ENCODE results near the gene SGMS1. TPM values are rescaled to one million over a fixed set of nuclear protein-coding genes. Genes with fewer than 3 reads are reported as not detected.

The SGMS1 gene
- polyA plus RNA-seq, 1 donor (not counting 4 experiments of a cell fraction or from before 2014, with no cell fraction given) = 18.3 TPM

- no peaks in the 10 kb centered on the region for H3K9me3 ChIP-seq (ENCODE audit: control insufficient read depth, low read depth, low read length)
- H3K36me3 ChIP-seq (ENCODE audit: control insufficient read depth in 2 of 2, extremely low read depth in 1 of 2, insufficient read depth in 2 of 2, low read length in 2 of 2) = no peaks in the 10 kb centered on the region
- peaks cover 3% of the 10 kb centered on the region for H4K20me1 ChIP-seq (ENCODE audit: control insufficient read depth, extremely low read depth, insufficient read depth, low read length)
- DNase-seq (ENCODE audit: low read depth, low spot score) (no peak), FAIRE-seq (peak; percentile 51)
- TF ChIP-seq EZH2 (IDR thresholded peaks at IDR 0.05; ENCODE audit: low read length) (no peak), CTCF (optimal IDR thresholded peaks at IDR 0.05 in 1 of 3, IDR thresholded peaks at IDR 0.05 in 1 of 3, conservative IDR thresholded peaks at IDR 0.05 in 1 of 3; ENCODE audit: extremely low read depth in 1 of 3, insufficient read depth in 2 of 3, low read length in 3 of 3) (no peak)
- H3K9me1 ChIP-seq (ENCODE audit: control insufficient read depth, extremely low read depth, insufficient read depth, low read length) = peaks cover 1% of the 10 kb centered on the region
- H3K79me2 ChIP-seq (ENCODE audit: control insufficient read depth, insufficient read depth, low read length) = peaks cover 36% of the 10 kb centered on the region
- peaks cover 42% of the 10 kb centered on the region for H3K4me1 ChIP-seq (ENCODE audit: control insufficient read depth, extremely low read depth, insufficient read depth, low read length)
- no peak overlapping the region for H3K9ac ChIP-seq (ENCODE audit: control insufficient read depth, extremely low read depth, insufficient read depth, low read length)
- dilution Hi-C loops (cut with MboI; ENCODE audit: extremely low pct_ligation_motif_present, low sequenced_read_pairs) = no loop called here
- H3K27ac ChIP-seq (ENCODE audit: control insufficient read depth, insufficient read depth, low read length) = peak overlapping the region; percentile 7
- H3K4me3 ChIP-seq (ENCODE audit: control insufficient read depth in 2 of 3, extremely low read depth in 1 of 3, insufficient read depth in 2 of 3, low read depth in 1 of 3, low read length in 3 of 3) = no peak overlapping the region
- no peaks in the 10 kb centered on the region for H3K27me3 ChIP-seq (ENCODE audit: control insufficient read depth, extremely low read depth, insufficient read depth, low read length)
- peak overlapping the region; percentile 32 for H3K4me2 ChIP-seq (ENCODE audit: control insufficient read depth, extremely low read depth, insufficient read depth, low read depth, low read length)
- H2AFZ ChIP-seq (ENCODE audit: control insufficient read depth, low read length) = no peak overlapping the region
Observed at GRCh38 chr10:50619882-50620281, 3.9 kb downstream of the SGMS1 start.

GRCh38 chr10:50619166-50619565, 4.6 kb downstream of the SGMS1 start:
- Histone ChIP-seq H3K4me2 (ENCODE audit: control insufficient read depth, extremely low read depth, insufficient read depth, low read depth, low read length) (peak overlapping the region; percentile 67), H3K9me1 (ENCODE audit: control insufficient read depth, extremely low read depth, insufficient read depth, low read length) (peaks cover 4% of the 10 kb centered on the region), H2AFZ (ENCODE audit: control insufficient read depth, low read length) (no peak overlapping the region), H3K4me1 (ENCODE audit: control insufficient read depth, extremely low read depth, insufficient read depth, low read length) (peaks cover 44% of the 10 kb centered on the region), H3K9ac (ENCODE audit: control insufficient read depth, extremely low read depth, insufficient read depth, low read length) (peak overlapping the region; percentile 22), H3K36me3 (ENCODE audit: control insufficient read depth in 2 of 2, extremely low read depth in 1 of 2, insufficient read depth in 2 of 2, low read length in 2 of 2) (no peaks in the 10 kb centered on the region), H3K79me2 (ENCODE audit: control insufficient read depth, insufficient read depth, low read length) (peaks cover 42% of the 10 kb centered on the region), H3K4me3 (ENCODE audit: control insufficient read depth in 2 of 3, extremely low read depth in 1 of 3, insufficient read depth in 2 of 3, low read depth in 1 of 3, low read length in 3 of 3) (peak overlapping the region in 1 of 3 experiments; percentile 42), H4K20me1 (ENCODE audit: control insufficient read depth, extremely low read depth, insufficient read depth, low read length) (peaks cover 3% of the 10 kb centered on the region), H3K9me3 (ENCODE audit: control insufficient read depth, low read depth, low read length) (no peaks in the 10 kb centered on the region), H3K27ac (ENCODE audit: control insufficient read depth, insufficient read depth, low read length) (peak overlapping the region; percentile 47), H3K27me3 (ENCODE audit: control insufficient read depth, extremely low read depth, insufficient read depth, low read length) (no peaks in the 10 kb centered on the region)
- no peak for DNase-seq (ENCODE audit: low read depth, low spot score)
- dilution Hi-C loops (cut with MboI; ENCODE audit: extremely low pct_ligation_motif_present, low sequenced_read_pairs) = no loop called here
- no peak for FAIRE-seq
- TF ChIP-seq CTCF (optimal IDR thresholded peaks at IDR 0.05 in 1 of 3, IDR thresholded peaks at IDR 0.05 in 1 of 3, conservative IDR thresholded peaks at IDR 0.05 in 1 of 3; ENCODE audit: extremely low read depth in 1 of 3, insufficient read depth in 2 of 3, low read length in 3 of 3) (no peak), EZH2 (IDR thresholded peaks at IDR 0.05; ENCODE audit: low read length) (no peak)
